Activated CD4-positive, alpha-beta memory T cell treated with anti-CD3 and anti-CD28 coated beads for 36 hours (primary cell): ENCODE measurements around the gene CNIH3. TPM values are rescaled to one million over a fixed set of nuclear protein-coding genes. Genes with fewer than 3 reads are reported as not detected.

Experiments
- total RNA-seq, 2 experiments: library from RNA; stranded (reverse); gene quantifications; one replicate each; pipeline ENCODE4 v1.2.3, GENCODE V29; 2021

Gene CNIH3
- total RNA-seq, 2 experiments from 2014 or later: 0.63 to 1.00 TPM

Other genes with a start within 250 kb of the CNIH3 start
- 10 to 100 TPM; 69.2 to 72.2 TPM for gene WDR26, start 181.5 kb upstream of the CNIH3 start, total RNA-seq